HepG2 (cell line): ENCODE data around the gene NDRG2. TPM values are rescaled to one million over a fixed set of nuclear protein-coding genes. Genes with fewer than 3 reads are reported as not detected.

Experiments
- BORCS8-MEF2B ChIP-seq: sonication (generic); formaldehyde crosslinking; IDR thresholded peaks from 2 replicates; pipeline ENCODE4 v1.8.0; 2022; ENCODE audit warnings: mild to moderate bottlenecking, missing genetic modification reagents
- BRD4 ChIP-seq: sonication (generic); formaldehyde crosslinking; IDR thresholded peaks from 2 replicates; pipeline ENCODE4 v1.4.0; 2020; ENCODE audit warnings: missing genetic modification reagents
- HCFC1 ChIP-seq: fragments of 150-350 bp; IDR thresholded peaks from 2 replicates; pipeline ENCODE4 v1.6.1; 2014; ENCODE audit warnings: low read depth, low read length
- KLF9 ChIP-seq: IDR thresholded peaks from 2 replicates; pipeline ENCODE4 v1.6.1; 2016; ENCODE audit warnings: low read depth
- MED1 ChIP-seq: sonication (generic); formaldehyde crosslinking; IDR thresholded peaks from 2 replicates; pipeline ENCODE4 v1.4.0; 2020; ENCODE audit warnings: missing genetic modification reagents
- RFX3 ChIP-seq: IDR thresholded peaks from 2 replicates; pipeline ENCODE4 v1.6.1; 2016; ENCODE audit warnings: missing biosample characterization, missing genetic modification reagents
- RFXANK ChIP-seq: IDR thresholded peaks from 2 replicates; pipeline ENCODE4 v1.6.1; 2016
- SMAD9 ChIP-seq: sonication (generic); formaldehyde crosslinking; IDR thresholded peaks from 2 replicates; pipeline ENCODE4 v1.5.1; 2020; ENCODE audit warnings: mild to moderate bottlenecking, missing genetic modification reagents
- TAF1 ChIP-seq: sonication (generic); formaldehyde crosslinking; IDR thresholded peaks from 2 replicates; pipeline ENCODE4 v1.4.0; 2020; ENCODE audit warnings: missing genetic modification reagents
- TCF7 ChIP-seq: sonication (generic); IDR thresholded peaks from 2 replicates; pipeline ENCODE4 v1.6.1; 2016; ENCODE audit warnings: antibody characterized with exemption, low read depth
- TCF7L2 ChIP-seq: IDR thresholded peaks from 2 replicates; pipeline ENCODE4 v1.6.1; 2011; ENCODE audit warnings: mild to moderate bottlenecking, low read depth, low read length, moderate library complexity
- U2AF2 ChIP-seq: fragments of 200-400 bp; formaldehyde crosslinking; IDR thresholded peaks from 2 replicates; pipeline ENCODE4 v1.6.1; 2017; ENCODE audit warnings: low read depth, mild to moderate bottlenecking, low read length
- ZBTB7B ChIP-seq: sonication (generic); formaldehyde crosslinking; IDR thresholded peaks from 2 replicates; pipeline ENCODE4 v1.4.0; 2020; ENCODE audit warnings: missing genetic modification reagents
- ZKSCAN5 ChIP-seq: sonication (generic); formaldehyde crosslinking; IDR thresholded peaks from 2 replicates; pipeline ENCODE4 v1.5.1; 2020; ENCODE audit warnings: mild to moderate bottlenecking, missing genetic modification reagents
- ZNF331 ChIP-seq: sonication (generic); formaldehyde crosslinking; IDR thresholded peaks from 2 replicates; pipeline ENCODE4 v1.4.0; 2020; ENCODE audit warnings: missing genetic modification reagents
- ZNF44 ChIP-seq: sonication (generic); formaldehyde crosslinking; IDR thresholded peaks from 2 replicates; pipeline ENCODE4 v1.5.1; 2020; ENCODE audit warnings: mild to moderate bottlenecking, missing genetic modification reagents
- ZNF546 ChIP-seq: sonication (generic); formaldehyde crosslinking; conservative IDR thresholded peaks from 2 replicates; pipeline ENCODE4 v1.8.1; 2023; ENCODE audit warnings: mild to moderate bottlenecking, missing genetic modification reagents
- ZNF749 ChIP-seq: sonication (generic); formaldehyde crosslinking; IDR thresholded peaks from 2 replicates; pipeline ENCODE4 v1.8.0; 2022; ENCODE audit warnings: mild to moderate bottlenecking, missing genetic modification reagents, moderate library complexity, borderline replicate concordance
- ZSCAN30 ChIP-seq: sonication (generic); formaldehyde crosslinking; IDR thresholded peaks from 2 replicates; pipeline ENCODE4 v1.5.0; 2020; ENCODE audit warnings: mild to moderate bottlenecking, missing genetic modification reagents
- polyA plus RNA-seq, 8 experiments: library from polyadenylated mRNA; depleted of rRNA in 3 of 8; stranded (reverse) in 7 of 8; unstranded in 1 of 8; fragments of >200 nt; fragmentation: Illumina TruSeq in 4 of 8; extraction: Trizol in 4 of 8; gene quantifications; 2 replicates each; pipeline versions ENCODE4 v1.2.1 to v1.2.3, GENCODE V29; 2011 to 2016; ENCODE audit warnings: low read depth in 4 of 8, missing spikeins in 1 of 8, mixed read lengths in 1 of 8; ENCODE audit not compliant: insufficient read depth in 1 of 8
- total RNA-seq, 5 experiments: library from RNA; depleted of rRNA; stranded (reverse); fragments of >200 nt; fragmentation: Illumina TruSeq; extraction: Trizol; gene quantifications; 2 replicates each; pipeline ENCODE4 v1.2.3, GENCODE V29; 2016; ENCODE audit warnings: low read depth in 1 of 5
- TF ChIP-seq, protein P1 (sequence below): sonication (generic); formaldehyde crosslinking; IDR thresholded peaks from 2 replicates; pipeline ENCODE4 v1.9.0; 2021; ENCODE audit warnings: missing genetic modification reagents, borderline replicate concordance
- TF ChIP-seq, protein P2 (sequence below): sonication (generic); formaldehyde crosslinking; IDR thresholded peaks from 2 replicates; pipeline ENCODE4 v1.4.0; 2020; ENCODE audit warnings: low read depth, mild to moderate bottlenecking, missing genetic modification reagents
- TF ChIP-seq, protein P3 (sequence below): sonication (generic); formaldehyde crosslinking; IDR thresholded peaks from 2 replicates; pipeline ENCODE4 v1.8.0; 2022; ENCODE audit warnings: mild to moderate bottlenecking, missing genetic modification reagents, moderate library complexity
- TF ChIP-seq, protein P4 (sequence below): sonication (generic); formaldehyde crosslinking; IDR thresholded peaks from 2 replicates; pipeline ENCODE4 v1.4.0; 2020; ENCODE audit warnings: missing genetic modification reagents, borderline replicate concordance

NDRG2 gene
- total and polyA plus RNA-seq, 2 of the 13 experiments (the other 11 are each of a cell fraction or from before 2014, with no cell fraction given): 27.2 to 189 TPM

DNA sequence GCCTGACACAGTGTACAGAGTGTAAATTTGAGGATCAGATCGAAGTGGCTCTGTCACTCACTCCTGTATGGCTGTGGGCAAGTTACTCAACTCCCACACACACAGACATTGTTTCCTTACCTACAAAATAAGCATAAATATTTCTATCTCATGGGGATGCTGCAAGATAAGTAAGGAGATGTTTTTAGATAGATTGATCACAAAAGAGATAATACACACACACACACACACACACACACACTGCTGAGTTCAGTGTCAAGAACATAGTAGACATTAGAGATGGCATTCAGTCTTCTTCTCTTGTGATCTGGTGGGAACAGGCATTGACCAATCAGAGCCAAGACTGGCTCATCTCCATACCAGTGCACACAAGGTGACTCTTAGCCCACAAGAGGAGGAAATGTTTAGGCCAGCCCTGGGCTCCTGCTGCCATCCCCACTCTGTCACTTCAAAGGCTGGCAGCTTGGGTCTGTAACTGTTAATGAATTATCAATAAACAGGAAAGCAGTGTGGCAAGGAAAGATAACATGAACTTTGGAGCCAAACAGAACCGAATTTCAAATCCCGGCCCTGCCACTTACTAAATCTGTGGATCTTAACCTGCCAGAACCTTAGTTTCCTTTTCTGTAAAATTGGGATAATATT is 29.4 kb upstream of the NDRG2 start (continued):
- no peak for TF ChIP-seq HCFC1
- TF ChIP-seq ZBTB7B (CRISPR knock-in tag): no peak
- TF ChIP-seq ZKSCAN5: peak; percentile 70
- no peak for TF ChIP-seq ZNF546 (CRISPR knock-in tag)
- TF ChIP-seq, protein P1, sequence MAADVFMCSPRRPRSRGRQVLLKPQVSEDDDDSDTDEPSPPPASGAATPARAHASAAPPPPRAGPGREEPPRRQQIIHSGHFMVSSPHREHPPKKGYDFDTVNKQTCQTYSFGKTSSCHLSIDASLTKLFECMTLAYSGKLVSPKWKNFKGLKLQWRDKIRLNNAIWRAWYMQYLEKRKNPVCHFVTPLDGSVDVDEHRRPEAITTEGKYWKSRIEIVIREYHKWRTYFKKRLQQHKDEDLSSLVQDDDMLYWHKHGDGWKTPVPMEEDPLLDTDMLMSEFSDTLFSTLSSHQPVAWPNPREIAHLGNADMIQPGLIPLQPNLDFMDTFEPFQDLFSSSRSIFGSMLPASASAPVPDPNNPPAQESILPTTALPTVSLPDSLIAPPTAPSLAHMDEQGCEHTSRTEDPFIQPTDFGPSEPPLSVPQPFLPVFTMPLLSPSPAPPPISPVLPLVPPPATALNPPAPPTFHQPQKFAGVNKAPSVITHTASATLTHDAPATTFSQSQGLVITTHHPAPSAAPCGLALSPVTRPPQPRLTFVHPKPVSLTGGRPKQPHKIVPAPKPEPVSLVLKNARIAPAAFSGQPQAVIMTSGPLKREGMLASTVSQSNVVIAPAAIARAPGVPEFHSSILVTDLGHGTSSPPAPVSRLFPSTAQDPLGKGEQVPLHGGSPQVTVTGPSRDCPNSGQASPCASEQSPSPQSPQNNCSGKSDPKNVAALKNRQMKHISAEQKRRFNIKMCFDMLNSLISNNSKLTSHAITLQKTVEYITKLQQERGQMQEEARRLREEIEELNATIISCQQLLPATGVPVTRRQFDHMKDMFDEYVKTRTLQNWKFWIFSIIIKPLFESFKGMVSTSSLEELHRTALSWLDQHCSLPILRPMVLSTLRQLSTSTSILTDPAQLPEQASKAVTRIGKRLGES (CRISPR knock-in tag): no peak
- TF ChIP-seq BORCS8-MEF2B: 0 out of 2 replicates have a peak, but pooled peaks have one; percentile 64
- TF ChIP-seq, protein P2, sequence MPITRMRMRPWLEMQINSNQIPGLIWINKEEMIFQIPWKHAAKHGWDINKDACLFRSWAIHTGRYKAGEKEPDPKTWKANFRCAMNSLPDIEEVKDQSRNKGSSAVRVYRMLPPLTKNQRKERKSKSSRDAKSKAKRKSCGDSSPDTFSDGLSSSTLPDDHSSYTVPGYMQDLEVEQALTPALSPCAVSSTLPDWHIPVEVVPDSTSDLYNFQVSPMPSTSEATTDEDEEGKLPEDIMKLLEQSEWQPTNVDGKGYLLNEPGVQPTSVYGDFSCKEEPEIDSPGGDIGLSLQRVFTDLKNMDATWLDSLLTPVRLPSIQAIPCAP (CRISPR knock-in tag): peak; percentile 52; the same call in 1 of the 2 replicates
- no peak for TF ChIP-seq ZNF44 (CRISPR knock-in tag)
- peak; percentile 89 for TF ChIP-seq TCF7L2
- TF ChIP-seq ZSCAN30 (CRISPR knock-in tag): no peak
- peak; percentile 99 for TF ChIP-seq MED1 (CRISPR knock-in tag)
- peak; percentile 50; the same call in 1 of the 2 replicates for TF ChIP-seq TAF1
- TF ChIP-seq ZNF331 (CRISPR knock-in tag): peak; percentile 77
- TF ChIP-seq RFXANK (CRISPR knock-in tag): no peak
- TF ChIP-seq, protein P3, sequence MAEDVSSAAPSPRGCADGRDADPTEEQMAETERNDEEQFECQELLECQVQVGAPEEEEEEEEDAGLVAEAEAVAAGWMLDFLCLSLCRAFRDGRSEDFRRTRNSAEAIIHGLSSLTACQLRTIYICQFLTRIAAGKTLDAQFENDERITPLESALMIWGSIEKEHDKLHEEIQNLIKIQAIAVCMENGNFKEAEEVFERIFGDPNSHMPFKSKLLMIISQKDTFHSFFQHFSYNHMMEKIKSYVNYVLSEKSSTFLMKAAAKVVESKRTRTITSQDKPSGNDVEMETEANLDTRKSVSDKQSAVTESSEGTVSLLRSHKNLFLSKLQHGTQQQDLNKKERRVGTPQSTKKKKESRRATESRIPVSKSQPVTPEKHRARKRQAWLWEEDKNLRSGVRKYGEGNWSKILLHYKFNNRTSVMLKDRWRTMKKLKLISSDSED (CRISPR knock-in tag): no peak
- no peak for TF ChIP-seq SMAD9
- TF ChIP-seq BRD4 (CRISPR knock-in tag): peak; percentile 91
- TF ChIP-seq ZNF749 (CRISPR knock-in tag): no peak
- TF ChIP-seq KLF9 (CRISPR knock-in tag): no peak
- TF ChIP-seq U2AF2: no peak
- peak; percentile 97 for TF ChIP-seq TCF7
- TF ChIP-seq, protein P4, sequence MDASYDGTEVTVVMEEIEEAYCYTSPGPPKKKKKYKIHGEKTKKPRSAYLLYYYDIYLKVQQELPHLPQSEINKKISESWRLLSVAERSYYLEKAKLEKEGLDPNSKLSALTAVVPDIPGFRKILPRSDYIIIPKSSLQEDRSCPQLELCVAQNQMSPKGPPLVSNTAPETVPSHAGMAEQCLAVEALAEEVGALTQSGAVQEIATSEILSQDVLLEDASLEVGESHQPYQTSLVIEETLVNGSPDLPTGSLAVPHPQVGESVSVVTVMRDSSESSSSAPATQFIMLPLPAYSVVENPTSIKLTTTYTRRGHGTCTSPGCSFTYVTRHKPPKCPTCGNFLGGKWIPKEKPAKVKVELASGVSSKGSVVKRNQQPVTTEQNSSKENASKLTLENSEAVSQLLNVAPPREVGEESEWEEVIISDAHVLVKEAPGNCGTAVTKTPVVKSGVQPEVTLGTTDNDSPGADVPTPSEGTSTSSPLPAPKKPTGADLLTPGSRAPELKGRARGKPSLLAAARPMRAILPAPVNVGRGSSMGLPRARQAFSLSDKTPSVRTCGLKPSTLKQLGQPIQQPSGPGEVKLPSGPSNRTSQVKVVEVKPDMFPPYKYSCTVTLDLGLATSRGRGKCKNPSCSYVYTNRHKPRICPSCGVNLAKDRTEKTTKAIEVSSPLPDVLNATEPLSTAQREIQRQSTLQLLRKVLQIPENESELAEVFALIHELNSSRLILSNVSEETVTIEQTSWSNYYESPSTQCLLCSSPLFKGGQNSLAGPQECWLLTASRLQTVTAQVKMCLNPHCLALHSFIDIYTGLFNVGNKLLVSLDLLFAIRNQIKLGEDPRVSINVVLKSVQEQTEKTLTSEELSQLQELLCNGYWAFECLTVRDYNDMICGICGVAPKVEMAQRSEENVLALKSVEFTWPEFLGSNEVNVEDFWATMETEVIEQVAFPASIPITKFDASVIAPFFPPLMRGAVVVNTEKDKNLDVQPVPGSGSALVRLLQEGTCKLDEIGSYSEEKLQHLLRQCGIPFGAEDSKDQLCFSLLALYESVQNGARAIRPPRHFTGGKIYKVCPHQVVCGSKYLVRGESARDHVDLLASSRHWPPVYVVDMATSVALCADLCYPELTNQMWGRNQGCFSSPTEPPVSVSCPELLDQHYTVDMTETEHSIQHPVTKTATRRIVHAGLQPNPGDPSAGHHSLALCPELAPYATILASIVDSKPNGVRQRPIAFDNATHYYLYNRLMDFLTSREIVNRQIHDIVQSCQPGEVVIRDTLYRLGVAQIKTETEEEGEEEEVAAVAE (CRISPR knock-in tag): 0 out of 2 replicates have a peak, but pooled peaks have one; percentile 30
- TF ChIP-seq RFX3 (CRISPR knock-in tag): no peak
